ENCODE measurements around the gene KDR. TPM values are rescaled to one million over a fixed set of nuclear protein-coding genes. Genes with fewer than 3 reads are reported as not detected.

The KDR gene
- total RNA-seq, 3 donors from 2014 or later, result 20.3 to 64.2 (median 40.6) TPM

DNA sequence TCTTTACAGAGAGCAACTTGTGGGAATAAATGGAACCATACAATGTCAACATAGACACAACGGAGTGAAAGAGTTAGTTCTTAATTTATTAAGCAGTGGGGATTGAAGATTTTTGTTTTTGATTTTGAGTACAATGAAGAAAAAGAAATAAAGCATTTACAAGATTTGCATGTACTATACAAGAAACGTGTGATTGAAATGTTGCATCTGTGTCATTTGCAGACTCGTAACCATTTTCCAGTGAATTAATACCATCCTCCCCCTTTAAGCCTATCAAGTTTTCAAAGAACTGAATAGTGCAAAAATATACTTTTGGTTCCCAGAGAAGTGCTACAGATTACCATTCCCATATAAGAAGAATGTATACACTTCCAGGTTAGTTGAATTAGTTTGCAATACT, 8.6 kb upstream of the KDR start:
- intact Hi-C loops (cut with DNase I; ENCODE audit: low total_unique reads), result no loop called here
- no peaks in the 10 kb centered on the region for H3K9me3 ChIP-seq
- no peaks in the 10 kb centered on the region for H3K36me3 ChIP-seq
- TF ChIP-seq POLR2A (IDR thresholded peaks at IDR 0.05) (no peak), POLR2AphosphoS5 (IDR thresholded peaks at IDR 0.05) (no peak)
- TF ChIP-seq, protein P1, sequence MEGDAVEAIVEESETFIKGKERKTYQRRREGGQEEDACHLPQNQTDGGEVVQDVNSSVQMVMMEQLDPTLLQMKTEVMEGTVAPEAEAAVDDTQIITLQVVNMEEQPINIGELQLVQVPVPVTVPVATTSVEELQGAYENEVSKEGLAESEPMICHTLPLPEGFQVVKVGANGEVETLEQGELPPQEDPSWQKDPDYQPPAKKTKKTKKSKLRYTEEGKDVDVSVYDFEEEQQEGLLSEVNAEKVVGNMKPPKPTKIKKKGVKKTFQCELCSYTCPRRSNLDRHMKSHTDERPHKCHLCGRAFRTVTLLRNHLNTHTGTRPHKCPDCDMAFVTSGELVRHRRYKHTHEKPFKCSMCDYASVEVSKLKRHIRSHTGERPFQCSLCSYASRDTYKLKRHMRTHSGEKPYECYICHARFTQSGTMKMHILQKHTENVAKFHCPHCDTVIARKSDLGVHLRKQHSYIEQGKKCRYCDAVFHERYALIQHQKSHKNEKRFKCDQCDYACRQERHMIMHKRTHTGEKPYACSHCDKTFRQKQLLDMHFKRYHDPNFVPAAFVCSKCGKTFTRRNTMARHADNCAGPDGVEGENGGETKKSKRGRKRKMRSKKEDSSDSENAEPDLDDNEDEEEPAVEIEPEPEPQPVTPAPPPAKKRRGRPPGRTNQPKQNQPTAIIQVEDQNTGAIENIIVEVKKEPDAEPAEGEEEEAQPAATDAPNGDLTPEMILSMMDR (IDR thresholded peaks at IDR 0.05), result no peak
- H3K4me3 ChIP-seq, result no peak overlapping the region
- H3K4me1 ChIP-seq, result no peaks in the 10 kb centered on the region
- H3K27me3 ChIP-seq, result no peaks in the 10 kb centered on the region
- DNase-seq (ENCODE audit: low spot score in 2 of 2), result no peak
- H3K27ac ChIP-seq, result no peak overlapping the region

DNA sequence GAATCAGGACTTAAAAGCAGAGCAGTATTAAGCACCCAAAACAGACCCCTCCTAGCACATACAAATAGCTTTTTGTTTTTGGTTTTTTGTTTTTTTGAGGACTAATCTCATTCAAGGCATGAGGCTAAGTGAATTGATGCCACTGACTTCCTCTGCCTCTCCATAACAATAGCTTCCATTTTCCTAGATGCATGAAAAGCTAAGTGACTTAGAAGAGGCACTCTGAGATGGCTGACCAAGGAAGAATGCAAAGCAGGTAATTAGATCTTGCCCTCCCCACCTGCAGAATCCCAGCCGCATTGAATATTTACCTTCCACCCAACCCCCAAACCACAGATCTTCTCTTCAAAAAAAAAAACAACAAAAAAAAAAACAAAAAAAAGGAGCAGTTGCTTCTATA, 7.4 kb upstream of the KDR start:
- Histone ChIP-seq H3K4me3 (no peak overlapping the region), H3K27me3 (no peaks in the 10 kb centered on the region), H3K27ac (no peak overlapping the region), H3K36me3 (no peaks in the 10 kb centered on the region), H3K9me3 (no peaks in the 10 kb centered on the region), H3K4me1 (no peaks in the 10 kb centered on the region)
- no peak for DNase-seq (ENCODE audit: low spot score in 2 of 2)
- TF ChIP-seq POLR2AphosphoS5 (IDR thresholded peaks at IDR 0.05) (no peak), POLR2A (IDR thresholded peaks at IDR 0.05) (no peak)
- TF ChIP-seq, protein P1 (IDR thresholded peaks at IDR 0.05), result no peak
- intact Hi-C loops (cut with DNase I; ENCODE audit: low total_unique reads), result no loop called here

DNA sequence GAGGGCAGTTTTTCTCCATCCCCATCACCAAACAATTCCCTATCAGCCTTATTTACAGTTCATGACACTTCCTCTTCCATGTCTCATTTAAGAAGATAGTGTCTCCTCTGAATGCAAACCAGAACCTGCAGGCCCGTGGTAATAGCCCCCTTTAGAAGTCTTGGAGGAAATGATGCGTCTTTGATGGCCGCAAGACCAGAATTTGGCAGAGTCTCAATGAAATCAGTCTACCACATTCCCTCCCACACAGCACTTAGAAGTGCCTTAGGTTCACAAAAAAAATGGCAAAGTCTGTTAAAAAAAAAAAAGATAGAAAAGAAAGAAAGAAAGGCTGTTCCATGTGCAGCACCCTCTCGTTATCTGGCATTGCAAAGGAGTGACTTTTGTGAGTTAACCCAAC, 2.1 kb upstream of the KDR start:
- DNase-seq (ENCODE audit: low spot score in 2 of 2), result no peak
- no peaks in the 10 kb centered on the region for H3K4me1 ChIP-seq
- intact Hi-C loops (cut with DNase I; ENCODE audit: low total_unique reads), result no loop called here
- no peaks in the 10 kb centered on the region for H3K27me3 ChIP-seq
- H3K9me3 ChIP-seq, result no peaks in the 10 kb centered on the region
- no peaks in the 10 kb centered on the region for H3K36me3 ChIP-seq
- H3K4me3 ChIP-seq, result no peak overlapping the region
- no peak overlapping the region for H3K27ac ChIP-seq
- TF ChIP-seq POLR2A (IDR thresholded peaks at IDR 0.05) (no peak), POLR2AphosphoS5 (IDR thresholded peaks at IDR 0.05) (no peak)
- TF ChIP-seq, protein P1 (IDR thresholded peaks at IDR 0.05), result no peak

DNA sequence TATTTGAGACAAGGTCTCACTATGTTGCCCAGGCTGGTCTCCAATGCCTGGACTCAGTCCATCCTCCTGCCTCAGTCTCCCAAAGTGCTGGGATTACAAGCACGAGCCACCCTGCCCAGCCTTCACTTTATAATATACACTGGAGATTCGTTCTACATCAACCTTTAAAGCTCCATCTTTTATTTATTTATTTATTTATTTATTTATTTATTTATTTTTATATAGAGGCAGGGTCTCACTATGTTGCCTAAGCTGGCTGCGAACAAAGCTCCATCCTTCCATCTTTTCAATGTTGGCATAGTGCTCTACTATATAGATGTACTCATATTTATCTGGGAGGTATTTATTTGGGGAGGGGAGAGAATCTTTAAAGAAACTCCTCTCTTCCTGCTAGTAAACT, 1.7 kb upstream of the KDR start:
- H3K27ac ChIP-seq, result no peak overlapping the region
- no peaks in the 10 kb centered on the region for H3K27me3 ChIP-seq
- no peaks in the 10 kb centered on the region for H3K4me1 ChIP-seq
- no peaks in the 10 kb centered on the region for H3K9me3 ChIP-seq
- H3K36me3 ChIP-seq, result no peaks in the 10 kb centered on the region
- no peak overlapping the region for H3K4me3 ChIP-seq
- no peak for DNase-seq (ENCODE audit: low spot score in 2 of 2)
- TF ChIP-seq POLR2AphosphoS5 (IDR thresholded peaks at IDR 0.05), result no peak
- no peak for TF ChIP-seq POLR2A (IDR thresholded peaks at IDR 0.05)
- TF ChIP-seq, protein P1 (IDR thresholded peaks at IDR 0.05), result no peak
- intact Hi-C loops (cut with DNase I; ENCODE audit: low total_unique reads), result no loop called here

DNA sequence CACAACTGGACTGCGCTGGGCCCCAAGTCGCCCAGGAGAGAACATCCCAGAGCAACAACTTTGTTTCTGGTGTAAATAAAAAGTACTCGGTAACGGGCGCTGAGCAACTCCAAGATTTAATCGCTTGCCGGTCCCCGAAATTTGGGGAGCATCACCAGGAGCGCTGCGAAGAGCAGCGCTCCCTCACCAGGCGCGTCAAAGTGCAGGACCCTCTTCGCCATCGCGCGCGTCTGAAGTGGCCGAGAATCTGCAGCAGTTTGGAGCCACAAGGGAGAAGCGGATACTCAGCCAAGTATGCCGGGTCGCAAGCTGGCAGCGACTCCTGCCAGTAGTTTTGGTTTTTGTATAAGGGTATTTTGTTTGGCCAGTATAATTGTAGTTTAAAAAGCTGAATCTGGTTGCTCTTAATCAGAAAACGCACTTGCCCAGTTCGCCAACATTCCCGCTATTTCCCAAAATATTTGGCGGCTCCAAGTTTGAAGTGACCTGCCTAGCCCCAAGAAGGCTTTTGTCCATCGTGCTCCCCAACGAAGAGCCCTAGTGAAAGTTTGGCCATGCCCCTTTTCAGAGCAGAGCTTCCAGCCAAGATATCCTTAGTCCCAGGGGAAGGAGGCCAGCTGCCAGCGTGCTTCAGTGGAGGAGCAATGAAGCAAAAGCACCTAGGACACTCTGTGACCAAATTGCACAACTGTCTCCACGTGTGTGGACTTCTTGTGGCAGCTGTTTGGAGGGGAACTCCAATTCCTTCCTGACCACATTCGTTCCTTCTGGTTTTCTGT, 557 bp upstream of the KDR start:
- peak in 1 of 2 donors; percentile 79 for DNase-seq (ENCODE audit: low spot score in 2 of 2)
- intact Hi-C loops (cut with DNase I; ENCODE audit: low total_unique reads), result no loop called here
- Histone ChIP-seq H3K27me3 (no peaks in the 10 kb centered on the region), H3K27ac (peak overlapping the region; percentile 30 to 36), H3K9me3 (no peaks in the 10 kb centered on the region), H3K4me1 (no peaks in the 10 kb centered on the region), H3K4me3 (peak overlapping the region; percentile 51 to 78 (median 58)), H3K36me3 (no peaks in the 10 kb centered on the region)
- TF ChIP-seq POLR2A (IDR thresholded peaks at IDR 0.05), result no peak
- TF ChIP-seq, protein P1 (IDR thresholded peaks at IDR 0.05), result no peak
- no peak for TF ChIP-seq POLR2AphosphoS5 (IDR thresholded peaks at IDR 0.05)
